ELR (cell line): ENCODE results near the gene GFY.

Source experiments
- DNase-seq: peaks from one replicate; pipeline ENCODE4 v3.0.0-alpha.2; 2015; ENCODE audit warnings: low read depth

The GFY gene, protein sequence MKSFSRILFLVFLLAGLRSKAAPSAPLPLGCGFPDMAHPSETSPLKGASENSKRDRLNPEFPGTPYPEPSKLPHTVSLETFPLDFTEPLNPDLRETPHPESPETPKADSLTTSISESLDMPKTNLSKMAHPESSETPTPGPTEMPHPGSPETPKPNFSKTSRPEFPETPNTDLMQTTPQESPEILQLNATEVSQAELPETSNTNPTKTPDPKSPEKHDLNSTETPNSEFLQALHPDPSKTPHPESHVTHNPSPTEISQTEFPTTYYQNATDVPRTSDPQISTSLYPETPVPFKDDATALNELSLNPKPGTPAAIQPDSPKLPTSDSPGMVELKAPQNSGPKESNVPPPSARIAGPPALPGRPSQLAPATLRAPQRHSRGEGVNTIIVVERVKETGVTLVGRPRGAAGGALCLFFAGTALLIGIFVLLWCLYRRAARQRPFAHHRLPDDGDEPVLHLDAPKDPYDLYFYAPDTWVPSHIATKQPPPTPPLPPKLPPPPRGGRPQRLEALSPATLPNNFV

DNA sequence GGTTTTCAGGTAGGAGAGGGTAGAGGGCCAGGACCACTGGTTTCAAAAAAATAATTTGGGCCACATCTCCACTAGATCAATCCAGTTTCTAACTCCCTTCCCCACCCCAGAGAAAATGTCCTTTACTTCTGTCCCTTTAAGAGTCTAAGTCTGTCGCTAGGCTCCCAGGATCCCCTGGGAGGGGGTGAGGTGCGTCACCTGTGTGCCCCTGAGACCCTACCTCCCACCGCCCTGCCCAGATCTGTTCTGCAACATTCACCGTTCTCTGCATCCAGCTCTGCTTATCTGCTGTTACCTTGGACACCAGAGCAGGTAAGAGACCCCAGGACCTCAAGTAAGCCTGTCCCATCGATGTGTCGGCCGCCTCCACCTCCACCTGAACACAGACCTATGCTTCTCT, at the start of gene GFY:
GFY (plus strand) TSS at position 211 of the 400 bp plus-strand sequence. CDS start 1,043 bp downstream, outside the sequence.
- no peak for DNase-seq

DNA sequence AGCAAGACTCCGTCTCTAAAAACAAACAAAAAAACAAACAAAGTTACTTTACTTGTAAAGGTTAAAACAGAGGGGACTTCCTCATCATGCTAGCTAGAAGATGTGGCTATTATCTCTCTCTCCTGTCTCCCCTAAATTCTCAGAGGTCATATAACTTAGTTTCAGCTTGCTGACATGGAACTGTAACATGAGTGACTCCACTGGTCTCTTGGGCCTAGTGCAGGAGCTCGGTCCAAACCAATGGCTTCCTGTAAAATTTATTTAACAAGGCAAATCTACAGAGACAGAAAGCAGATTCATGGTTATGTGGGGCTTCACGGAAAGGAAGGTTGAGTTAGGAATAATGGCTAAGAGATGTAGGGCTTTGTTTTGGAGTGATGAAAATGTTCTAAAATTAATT, 46.7 kb upstream of the GFY start:
- DNase-seq = no peak

DNA sequence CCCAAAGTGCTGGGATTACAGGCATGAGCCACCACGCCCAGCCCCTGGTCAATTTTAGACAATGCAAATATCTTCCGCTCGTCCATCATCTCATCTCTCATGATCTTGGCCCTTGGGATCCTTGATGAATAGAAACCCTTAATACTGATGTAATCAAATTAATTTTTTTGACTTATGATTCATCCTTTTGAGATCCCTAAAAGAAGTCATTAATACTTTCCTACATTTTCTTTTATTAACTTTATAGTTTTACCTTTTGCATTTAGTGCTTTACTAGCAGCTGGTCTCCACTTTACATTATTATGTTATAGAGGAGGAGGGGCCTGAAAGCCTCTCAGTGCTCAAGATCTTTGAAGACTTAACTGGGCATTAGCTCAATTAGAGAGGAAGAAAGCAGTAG, 44.8 kb upstream of the GFY start:
- no peak for DNase-seq

DNA sequence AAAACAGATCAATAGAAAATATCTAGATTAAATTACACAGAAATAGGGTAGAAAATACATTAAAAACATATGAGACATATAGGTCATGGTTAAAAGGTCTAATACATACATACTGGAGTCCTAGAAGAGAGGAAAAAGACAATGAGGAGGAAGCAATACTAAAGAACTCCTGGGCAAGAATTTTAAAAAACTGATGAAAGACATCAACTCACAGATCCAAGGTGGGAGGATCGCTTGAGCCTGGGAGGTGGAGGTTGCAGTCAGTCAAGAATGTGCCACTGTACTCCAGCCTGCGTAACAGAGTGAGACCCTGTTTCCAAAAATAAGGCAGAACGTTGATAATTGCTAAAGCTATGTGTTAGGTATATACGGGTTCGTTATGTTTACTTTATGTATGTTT, 42.5 kb upstream of the GFY start:
- no peak for DNase-seq

DNA sequence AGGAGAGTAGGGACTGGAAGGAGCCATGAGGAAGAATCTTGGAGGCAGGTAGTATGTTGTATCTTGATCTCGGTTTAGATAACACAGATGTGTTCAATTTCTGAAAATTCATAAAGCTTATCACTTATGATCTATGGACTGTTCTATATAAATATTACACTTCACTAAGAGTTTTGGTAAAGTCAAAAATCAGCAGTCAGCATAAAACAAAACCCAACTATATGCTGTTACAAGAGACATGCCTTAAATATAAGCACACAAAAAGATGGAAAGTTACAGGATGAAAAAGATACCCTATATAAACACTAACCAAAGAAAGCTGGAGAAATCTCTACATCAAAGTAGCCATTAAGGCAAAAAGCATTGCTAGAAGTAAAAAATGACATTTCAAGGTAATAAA, 41.6 kb upstream of the GFY start:
- no peak for DNase-seq

GRCh38 chr19:49387936-49388372, 37.2 kb upstream of the GFY start, which contains the start of gene KASH5:
KASH5 (plus strand) TSS chr19:49388249; CDS start chr19:49390884, 2,635 bp downstream.
- no peak for DNase-seq

DNA sequence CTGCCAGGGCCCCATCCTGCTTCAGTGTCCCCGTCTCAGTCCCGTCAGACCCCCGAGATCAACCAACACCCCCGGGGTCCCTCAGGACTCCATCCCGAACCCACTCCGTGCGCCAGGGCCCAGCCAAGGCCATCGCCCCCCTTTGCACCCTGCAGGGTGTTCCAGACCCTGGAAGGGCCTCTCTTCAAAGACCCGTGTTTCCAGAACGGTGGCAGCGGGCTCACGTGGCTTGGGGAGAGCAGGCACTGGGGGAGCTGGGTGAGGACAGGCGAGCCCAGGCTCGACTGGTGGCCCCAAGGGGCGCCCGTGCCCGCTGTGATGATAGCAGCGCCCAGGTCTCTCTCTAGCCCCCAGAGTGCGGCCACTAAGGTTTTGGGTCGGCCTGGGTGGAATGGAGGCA, 35.8 kb upstream of the GFY start:
- no peak for DNase-seq

GRCh38 chr19:49390131-49390928, 34.9 kb upstream of the GFY start:
- no peak for DNase-seq

GRCh38 chr19:49390929-49391359, 34.2 kb upstream of the GFY start:
- no peak for DNase-seq

GRCh38 chr19:49391581-49392399, 33.4 kb upstream of the GFY start:
- peak; percentile 75 for DNase-seq

- DNase-seq = no peak
Observed at GRCh38 chr19:49393881-49394280, 31.3 kb upstream of the GFY start.

DNA sequence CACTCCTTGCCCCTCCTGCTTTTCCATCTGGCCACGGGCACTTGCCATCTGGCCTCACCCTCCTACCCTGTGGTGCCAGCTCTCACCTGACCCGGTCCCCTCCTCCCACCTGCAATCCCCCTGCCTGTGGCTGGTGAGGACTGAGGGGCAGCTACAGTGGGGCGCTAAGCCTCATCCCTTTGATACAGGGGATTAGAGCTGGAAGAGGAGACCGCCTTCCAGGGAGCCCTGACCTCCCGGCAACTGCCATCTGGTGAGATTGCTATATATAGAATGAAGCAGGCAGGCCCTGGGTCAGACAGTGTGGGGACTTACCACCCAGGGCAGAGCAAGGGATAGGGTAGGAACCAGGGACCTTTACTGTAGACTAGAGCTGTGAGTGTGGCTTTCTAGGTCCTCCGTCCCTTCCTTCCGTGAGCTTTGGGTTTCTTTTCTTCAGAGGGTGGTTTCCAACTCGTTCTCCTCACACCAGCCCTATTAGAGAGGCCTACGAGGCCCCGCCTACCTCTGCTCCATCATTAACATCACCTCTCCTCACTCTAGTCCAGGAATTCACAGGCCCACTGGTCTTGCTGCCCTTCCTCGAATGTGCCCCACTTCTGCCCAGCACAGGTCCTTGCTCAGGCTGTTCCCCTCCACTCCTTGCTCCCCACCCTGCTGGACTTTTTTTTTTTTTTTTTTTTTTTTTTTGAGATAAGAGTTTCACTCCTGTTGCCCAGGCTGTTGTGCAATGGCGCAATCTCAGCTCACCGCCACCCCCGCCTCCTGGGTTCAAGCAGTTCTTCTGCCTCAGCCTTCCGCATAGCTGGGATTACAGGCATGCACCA, 29.4 kb upstream of the GFY start:
- DNase-seq = no peak

DNA sequence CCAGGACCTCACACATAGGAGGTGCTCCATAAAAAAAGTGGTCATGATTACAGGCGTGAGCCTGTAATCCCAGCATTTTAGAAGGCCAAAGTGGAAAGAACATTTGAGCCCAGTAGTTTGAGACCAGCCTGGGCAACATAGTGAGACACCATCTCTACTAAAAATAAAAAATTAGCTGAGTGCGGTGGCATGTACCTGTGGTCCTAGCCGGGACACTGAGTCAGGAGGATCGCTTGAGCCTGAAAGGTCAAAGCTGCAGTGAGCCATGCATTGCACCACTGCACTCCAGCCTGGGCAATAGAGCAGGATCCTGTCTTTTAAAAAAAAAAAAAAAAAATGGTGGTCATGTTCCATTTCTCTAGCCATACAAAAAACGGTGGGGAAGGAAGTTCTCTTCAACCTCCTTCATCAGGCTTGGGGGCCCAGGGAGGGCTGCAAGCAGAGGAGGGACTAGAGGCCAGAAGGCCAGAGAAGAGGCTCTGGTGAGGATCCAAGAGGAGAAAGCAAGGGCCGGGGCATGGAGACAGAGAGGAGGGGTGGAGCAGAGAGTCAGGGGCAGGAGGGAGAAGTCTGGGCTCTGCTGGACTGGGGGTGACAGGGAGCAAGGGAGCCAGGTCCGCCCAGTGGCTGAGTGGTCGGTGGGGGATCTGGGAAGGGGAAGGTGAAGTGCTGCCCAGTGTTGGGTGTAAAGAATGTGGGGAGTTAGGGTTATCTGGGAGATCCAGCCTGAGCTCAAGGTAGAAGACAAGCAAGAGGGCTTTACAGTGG, 28.3 kb upstream of the GFY start:
- DNase-seq = no peak

- no peak for DNase-seq
Observed at GRCh38 chr19:49398001-49398615, 27.1 kb upstream of the GFY start.

DNA sequence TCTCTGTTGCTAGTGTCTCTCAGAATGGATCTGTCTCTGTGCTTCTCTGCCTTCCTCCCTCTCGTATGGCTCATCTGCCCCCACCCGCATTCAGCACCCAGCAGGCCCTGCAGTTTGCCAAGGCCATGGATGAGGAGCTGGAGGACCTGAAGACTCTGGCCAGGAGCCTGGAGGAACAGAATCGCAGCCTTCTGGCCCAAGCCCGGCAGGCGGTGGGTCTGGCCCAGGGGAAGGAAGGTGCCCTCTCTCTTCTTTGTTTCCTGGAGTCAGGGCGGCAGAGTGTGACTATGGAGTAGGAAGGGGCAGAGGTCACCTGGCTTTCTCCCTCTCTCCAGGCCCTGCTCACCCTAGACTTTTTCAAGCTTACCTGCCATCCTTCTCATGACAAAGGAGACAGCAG, 26.3 kb upstream of the GFY start:
- DNase-seq = no peak

GRCh38 chr19:49400029-49400428, 25.2 kb upstream of the GFY start:
- DNase-seq = peak; percentile 20

DNA sequence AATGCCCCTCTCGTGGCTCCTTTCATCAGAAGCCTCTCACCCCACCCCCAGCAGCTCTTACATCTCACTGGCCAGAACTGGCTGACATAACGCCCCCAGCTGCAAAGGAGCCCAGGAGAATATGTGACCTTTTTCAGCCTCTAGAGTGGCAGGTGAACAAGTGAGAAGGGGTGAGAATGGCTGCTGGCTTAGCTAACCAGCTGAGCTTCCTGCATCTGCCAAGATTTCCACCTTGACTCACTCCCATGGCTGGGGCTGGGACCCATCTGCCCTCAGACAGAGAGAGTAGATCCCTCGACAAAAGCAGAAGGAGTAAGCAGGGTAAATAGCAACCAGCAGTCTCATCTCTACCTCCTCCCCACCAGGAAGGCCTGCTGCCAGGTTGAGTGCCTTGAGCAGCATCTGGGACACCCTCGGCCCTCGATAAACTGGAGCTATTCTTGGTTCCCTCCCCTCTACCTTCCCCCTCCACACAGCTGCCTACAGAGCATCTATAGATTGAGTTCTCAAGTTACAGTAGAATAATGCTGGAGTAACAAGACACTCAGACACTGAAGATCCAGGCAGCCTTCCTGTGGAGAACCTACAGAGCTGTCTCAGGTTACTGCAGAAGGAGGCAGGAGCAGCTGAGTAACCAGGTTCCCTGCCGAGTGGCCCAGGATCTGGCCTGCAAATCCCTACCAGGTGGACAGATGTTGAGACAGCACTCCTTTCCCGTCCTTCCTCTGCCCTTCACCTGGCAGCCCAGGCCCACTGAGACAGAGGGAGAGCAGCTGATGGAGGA, 21.6 kb upstream of the GFY start:
- DNase-seq = no peak

- no peak for DNase-seq
Observed at GRCh38 chr19:49407079-49407478, 18.1 kb upstream of the GFY start.

DNA sequence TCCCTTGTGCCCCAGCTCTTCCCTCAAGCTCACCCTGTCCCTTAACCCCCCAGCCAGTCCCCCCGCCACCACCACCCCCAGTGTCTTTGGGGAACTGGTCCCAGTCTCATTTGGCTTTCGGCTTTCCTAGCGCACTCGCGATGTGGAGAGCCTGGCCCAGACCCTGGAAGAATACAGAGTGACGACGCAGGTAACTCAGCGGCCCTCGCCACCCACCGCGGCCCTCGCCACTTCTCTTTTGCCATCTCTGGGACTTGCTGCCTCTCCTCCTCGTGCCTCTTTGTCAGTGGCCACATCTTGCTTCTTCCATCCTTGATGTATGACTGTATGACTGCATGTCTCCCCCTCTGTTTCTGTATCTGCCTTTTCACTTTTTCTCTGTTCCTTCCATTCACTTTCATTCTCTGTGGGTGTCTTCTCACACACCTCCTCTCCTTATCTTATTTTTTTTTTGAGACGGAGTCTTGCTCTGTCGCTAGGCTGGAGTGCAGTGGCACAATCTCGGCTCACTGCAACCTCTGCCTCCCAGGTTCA, 17.6 kb upstream of the GFY start:
- DNase-seq = no peak
